T-helper 9 cell (primary cell): ENCODE results near the gene SLC25A34.

Experiments used
- DNase-seq: peaks from one replicate; pipeline ENCODE4 v3.0.0-alpha.2; 2020

Gene SLC25A34

DNA sequence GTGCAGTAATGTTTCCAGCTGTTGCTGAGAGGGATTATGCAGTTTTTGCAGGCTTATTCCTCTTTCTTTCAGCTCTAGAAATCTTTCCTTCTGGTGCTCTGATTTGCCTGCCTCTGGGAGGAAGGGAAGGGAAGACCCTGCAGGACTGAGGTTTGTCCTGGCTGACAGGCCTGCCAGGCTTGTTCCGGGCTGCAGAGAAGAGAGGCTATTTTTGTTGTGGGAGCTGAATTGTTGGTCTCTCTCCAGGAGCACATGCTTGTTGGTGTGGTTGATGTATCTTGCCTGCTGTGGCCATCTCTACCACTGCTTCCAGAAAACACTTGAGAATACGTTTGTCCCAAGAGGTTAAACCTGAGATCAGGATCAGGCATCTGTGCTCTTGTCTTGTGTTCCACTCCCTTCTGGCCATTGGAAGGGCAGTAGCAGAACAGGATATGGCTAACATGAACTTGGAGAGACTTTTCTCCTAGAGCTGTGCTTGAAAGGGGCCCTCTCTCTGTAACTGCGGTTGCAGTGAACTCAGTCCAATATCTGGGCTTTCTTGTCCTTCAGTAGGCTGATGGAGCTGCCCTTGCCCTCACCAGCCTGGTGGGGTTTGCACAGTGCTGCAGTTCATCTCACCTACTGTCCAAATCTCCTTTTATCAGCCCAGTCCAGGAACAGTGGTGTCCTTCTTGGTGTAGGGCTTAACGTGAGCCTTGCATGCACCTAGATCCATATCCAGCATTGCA is 21.5 kb upstream of the SLC25A34 start:
- no peak for DNase-seq

DNA sequence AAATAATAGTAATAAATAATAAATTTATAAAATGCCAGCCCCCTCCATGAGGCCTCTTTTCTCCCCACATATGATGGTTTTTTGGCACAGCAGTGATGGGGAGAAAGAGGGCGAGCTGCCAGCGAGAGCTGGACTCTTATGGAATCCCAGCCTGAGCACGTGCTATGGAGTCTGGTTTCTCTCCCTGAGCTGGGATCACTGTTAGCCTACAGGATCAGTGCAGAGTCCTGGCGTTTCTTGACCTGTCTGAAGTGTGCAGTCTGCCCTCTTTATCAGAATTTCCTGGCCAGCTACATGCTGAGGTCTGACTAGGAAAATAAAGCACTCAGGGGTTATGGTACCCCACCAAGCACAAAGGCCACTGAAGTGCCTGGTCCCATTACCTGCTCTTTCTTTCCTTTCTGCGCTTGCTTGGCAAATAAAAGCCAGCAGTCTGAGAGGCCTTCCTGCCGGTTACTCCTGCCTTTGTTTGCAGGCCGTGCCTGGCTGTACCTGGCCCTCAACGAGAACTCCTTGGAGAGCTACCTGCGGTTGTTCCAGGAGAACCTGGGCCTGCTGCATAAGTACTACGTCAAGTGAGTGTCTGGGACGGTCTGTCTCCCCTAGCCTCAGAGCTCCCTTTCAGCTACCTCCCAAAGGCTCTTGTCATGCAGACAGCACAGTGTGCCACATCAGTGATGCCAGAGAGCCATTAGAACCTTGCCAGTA is 18.5 kb upstream of the SLC25A34 start:
- no peak for DNase-seq

- DNase-seq: no peak
Observed at GRCh38 chr1:15718199-15718601, 17.9 kb upstream of the SLC25A34 start.

DNA sequence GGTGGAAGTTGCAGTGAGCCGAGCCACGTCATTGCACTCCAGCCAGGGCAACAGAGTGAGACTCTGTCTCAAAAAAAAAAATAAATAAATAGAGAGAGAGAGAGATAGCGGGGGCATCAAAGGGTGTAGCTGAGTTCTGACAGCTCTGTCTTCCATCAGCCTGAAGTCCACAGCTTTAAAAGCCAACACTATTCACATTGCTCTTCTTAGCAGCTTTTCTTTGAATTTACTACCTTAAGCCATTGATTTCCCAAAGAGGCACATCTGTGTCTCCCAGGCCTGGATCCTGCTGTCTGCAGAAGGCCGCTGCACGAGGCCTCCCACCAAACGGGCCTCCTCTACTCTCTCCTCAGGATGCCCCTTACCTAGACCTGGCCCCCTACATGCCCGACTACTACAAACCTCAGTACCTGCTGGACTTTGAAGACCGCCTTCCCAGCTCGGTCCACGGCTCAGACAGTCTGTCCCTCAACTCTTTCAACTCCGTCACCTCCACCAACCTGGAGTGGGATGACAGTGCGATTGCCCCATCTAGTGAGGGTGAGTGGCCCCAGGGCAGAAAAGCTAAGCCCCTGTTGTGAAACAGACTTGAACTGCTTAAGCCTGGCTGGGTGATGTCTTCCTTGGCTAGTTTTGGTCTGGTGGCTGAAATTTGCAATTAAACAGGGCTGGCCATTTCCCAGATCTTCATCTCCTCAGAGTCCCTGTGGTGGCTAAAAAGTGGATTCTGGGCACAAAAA is 16.5 kb upstream of the SLC25A34 start:
- DNase-seq: no peak

DNA sequence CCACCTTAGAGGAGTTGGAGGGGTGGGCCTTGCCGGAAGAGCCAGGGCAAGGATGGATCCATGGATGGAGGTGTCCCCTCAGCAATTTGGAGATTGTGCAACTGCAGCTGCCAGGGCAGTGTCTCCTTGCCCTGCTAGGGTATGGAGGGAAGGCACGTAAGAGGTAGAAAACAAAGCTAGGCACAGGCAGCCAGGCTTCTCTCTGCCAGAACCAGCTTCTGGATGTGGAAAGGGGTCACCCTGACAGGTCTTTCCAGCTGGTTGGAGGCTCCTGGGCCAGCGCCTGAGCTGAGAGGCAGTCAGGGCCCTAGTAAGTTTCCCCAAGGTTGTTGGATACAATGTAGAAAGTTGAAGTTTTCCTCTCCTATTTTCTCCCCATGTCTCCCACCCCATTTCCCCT is 15.2 kb upstream of the SLC25A34 start:
- no peak for DNase-seq

DNA sequence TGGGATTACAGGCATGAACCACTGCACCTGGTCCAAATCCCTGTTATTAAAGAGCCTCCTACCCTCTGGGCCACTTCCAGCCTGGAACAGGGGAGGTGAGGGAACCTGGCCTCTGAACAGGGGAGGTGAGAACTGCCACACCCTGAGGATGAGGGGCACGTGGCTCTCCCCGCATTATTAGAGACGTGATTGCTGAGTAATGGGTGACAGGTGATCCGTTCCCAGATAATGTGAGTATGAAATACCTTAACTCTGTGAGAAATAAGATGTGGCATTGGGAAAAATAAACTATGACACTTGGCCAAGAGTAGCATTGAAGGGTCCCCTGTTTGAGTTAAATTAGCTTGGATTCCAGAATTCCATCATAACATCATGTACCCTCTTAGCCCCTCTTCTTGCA is 13.6 kb upstream of the SLC25A34 start:
- no peak for DNase-seq

- no peak for DNase-seq
Observed at GRCh38 chr1:15722836-15723532, 13.1 kb upstream of the SLC25A34 start.

DNA sequence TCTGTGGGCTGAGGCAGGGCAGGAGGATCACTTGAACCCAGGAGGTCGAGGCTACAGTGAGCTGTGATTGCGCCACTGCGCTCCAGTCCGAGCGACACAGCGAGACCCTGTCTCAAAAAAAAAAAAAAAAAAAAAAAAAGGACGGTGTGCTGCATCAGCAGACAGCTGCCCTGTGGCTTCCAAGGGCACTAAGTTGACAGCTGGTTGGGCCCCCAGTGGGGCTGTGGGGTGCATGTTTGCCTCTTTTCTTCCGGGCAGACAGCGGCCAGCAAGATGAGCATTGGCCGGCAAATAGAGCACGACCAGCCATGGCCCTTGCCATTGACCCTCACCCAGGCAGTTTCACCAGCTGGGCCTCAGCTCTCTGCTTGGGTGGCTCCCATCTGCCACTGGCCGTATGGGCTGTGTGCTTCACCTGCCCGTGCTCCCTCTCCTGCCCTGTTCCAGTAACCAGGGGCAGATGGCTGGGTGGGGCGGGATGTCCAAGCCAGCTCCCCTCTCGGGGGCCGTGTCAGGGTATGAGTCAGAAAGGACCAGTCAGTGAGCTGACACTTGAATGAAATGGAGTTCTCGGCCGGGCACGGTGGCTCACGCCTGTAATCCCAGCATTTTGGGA is 12.3 kb upstream of the SLC25A34 start:
- DNase-seq: no peak

DNA sequence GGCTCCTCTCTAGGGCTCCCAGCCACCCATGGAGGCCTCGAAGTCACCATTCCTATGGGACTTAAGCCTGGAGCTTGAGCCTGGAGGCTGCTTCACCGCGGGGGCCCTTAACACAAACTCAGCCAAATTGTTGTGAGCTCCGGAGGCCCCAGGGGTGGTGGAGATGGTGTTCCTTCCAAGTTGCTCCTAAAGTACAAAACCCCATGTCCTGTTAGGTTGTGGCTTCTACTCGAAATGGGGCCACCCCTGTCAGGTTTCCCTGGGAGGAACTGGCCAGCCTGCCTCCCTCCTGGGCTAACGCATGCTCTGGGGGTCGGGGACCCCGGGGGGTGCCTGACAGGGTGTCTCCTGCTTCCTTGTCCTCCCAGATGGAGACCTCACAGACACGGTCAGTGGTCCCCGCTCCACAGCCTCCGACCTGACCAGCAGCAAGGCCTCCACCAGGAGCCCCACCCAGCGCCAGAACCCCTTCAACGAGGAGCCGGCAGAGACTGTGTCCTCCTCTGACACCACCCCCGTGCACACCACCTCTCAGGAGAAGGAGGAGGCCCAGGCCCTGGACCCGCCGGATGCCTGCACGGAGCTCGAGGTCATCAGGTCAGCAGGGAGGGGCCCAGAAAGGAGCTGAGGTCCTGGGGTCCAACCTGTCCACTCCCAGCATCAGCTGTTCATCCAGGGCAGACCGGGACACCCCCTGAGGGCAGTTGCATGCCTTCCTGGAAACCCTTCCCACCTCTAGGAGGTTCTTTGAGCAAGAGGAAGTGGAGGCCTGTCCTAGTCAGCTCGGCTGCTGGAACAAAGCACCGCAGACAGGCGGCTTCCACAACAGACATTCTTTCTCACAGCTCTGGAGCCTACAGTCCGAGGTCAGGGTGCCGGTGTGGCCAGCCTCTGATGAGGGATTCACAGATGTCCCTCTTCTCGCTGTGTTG is 10.8 kb upstream of the SLC25A34 start:
- DNase-seq: no peak

DNA sequence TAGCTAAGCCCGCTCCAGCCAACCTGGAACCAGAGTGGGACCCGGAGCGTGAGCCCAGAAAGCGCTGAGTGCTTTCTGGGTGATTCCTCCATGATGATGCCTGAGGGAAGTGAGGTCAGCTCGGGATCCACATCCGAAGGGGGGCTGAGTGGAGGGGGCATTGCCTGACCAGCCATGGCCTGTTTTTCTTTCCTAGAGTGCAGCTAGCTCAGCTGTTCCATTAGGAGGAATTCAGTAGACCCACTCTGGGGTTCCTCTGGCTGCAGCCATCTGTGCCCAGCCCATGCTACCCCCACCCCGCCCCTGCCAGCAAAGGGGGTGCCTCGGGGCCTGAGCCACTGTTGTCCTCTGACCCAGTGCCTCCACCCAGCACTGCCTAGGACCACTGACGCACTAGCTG is 9.6 kb upstream of the SLC25A34 start:
- no peak for DNase-seq

DNA sequence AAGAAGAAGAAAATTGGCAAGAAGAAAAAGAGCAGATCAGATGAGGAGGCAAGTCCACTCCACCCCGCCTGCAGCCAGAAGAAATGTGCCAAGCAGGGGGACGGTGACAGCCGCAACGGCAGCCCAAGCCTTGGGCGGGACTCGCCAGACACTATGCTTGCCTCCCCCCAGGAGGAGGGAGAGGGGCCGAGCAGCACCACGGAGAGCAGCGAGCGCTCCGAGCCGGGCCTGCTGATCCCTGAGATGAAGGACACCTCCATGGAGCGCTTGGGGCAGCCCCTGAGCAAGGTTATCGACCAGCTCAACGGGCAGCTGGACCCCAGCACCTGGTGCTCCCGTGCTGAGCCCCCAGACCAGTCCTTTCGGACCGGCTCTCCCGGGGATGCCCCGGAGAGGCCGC is 9.0 kb upstream of the SLC25A34 start:
- DNase-seq: no peak

GRCh38 chr1:15727424-15727823 is 8.6 kb upstream of the SLC25A34 start:
- DNase-seq: no peak

DNA sequence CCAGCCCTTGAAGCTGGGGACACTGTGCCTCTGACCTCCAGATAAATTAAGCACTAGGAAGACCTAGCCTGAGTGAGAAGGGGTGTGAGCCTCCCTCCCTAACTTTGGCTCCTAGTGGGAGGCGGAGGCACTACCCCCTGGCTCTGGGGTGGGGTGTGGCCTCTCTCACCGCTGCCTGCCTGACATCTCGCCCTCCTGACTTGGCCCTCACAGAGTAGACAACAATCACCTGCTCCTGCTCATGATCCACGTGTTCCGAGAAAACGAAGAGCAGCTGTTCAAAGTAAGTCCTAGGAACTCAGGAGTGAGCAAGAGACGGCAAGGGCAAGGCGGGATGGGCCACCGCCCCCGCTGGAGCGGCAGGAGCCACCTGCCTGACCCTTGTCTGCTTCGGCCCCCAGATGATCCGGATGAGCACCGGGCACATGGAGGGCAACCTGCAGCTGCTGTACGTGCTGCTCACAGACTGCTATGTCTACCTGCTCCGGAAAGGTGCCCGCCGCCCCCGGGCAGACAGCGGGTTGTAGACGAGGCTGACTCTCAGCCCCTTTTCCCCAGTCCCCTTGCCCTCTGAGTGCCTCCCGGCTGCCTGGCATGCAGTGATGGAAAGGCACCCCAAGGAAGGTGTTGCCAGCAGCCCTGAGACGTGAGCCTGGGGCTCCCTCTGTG is 8.1 kb upstream of the SLC25A34 start:
- no peak for DNase-seq

DNA sequence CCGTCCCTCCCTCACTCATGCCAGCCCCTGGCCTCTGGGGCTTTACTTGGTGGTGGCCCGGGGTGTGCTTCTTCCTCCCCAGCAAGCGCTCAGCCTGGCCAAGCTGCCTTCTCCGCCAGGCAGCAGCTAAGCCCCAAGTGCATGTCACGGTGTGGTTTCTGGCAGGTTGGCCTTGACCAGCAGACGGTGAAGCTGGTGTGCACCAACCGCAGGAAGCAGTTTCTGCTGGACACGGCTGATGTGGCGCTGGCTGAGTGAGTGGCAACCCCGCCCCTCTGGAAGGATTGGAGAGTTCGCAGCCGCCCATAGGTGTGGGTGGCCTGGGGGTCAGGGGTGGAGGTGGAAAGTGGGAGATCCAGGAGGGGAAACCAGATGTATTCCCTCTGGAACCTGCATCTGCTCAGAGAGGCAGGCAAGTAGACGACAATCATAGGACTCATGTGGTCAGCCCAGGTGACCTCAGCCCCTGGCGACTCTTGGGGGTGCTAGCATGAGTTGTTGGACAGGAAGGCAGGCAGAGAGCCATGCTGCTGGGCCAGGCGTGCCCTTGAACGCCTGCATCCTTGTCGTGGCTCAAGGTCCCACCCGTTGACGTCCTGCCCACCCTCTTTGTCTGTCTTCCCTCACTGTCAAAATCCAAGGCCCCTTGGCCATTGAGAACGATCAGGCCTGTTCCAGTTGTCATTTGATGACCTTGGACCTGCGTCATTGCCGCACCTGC is 7.0 kb upstream of the SLC25A34 start:
- DNase-seq: no peak

DNA sequence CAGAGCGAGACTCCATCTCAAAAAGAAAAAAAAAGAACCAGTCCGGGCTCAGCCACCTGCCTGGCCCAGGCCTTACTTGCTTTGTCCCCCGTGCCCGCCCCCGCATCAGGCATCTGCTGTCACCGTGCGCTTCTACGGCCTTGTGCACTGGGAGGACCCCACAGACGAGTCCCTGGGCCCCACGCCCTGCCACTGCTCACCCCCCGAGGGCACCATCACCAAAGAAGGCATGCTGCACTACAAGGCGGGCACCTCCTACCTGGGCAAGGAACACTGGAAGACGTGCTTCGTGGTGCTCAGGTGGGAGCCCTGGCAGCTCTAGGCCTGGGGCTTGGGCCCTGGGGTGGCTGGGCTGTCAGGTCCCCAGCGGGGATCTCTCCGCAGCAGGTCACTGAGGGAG is 5.6 kb upstream of the SLC25A34 start:
- no peak for DNase-seq

GRCh38 chr1:15730936-15731335 is 5.1 kb upstream of the SLC25A34 start:
- no peak for DNase-seq

DNA sequence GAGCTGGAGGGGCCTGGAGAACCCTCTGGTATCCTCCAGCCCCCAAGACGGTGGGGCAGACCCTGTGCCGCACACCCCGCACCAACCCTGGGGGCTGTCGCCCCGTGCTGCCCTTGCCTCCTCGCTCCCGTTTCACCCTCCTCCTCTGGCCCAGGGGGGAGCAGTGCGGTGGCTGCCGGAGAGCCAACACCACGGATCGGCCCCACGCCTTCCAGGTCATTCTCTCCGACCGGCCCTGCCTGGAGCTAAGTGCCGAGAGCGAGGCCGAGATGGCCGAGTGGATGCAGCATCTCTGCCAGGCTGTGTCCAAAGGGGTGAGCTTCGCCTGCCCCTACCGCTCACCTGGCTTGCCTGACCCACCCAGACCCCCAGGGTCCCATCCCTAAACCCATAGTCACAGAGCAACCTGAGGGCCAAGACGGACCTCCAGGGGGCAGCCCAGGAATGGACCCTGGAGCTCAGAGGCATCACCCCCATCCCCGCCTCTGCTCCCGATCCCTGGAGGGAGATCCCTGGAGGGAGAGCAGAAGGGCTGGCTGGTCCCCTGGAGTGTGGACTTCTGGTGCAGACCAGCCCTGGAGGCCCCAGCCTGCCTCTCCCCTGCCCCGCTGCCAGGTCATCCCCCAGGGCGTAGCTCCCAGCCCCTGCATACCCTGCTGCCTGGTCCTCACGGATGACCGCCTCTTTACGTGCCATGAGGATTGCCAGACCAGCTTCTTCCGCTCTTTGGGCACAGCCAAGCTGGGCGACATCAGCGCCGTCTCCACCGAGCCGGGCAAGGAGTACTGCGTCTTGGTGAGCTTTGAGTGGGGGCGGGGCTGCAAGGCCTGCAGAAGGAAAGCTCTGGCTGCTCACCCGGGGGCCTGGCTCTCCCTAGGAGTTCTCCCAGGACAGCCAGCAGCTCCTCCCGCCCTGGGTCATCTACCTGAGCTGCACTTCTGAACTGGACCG is 4.0 kb upstream of the SLC25A34 start:
- DNase-seq: no peak

DNA sequence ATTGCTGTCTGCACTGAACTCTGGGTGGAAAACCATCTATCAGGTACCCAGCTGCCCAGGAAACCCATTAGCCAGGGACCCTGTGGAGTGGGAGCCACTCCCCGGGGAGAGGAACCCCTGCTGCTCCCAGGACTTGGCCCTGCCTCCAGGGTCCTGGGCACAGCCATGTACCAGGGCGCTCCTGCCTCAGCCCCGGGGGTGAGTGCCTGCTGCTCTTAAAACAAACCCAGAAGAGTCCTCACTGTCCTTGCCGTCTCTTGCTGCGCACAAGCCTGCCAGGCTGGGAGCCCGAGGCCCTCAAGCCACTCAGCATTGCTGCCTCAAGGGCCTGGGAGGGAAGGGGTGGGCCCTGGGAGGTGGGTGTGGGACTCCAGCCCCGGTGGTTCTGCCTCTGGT is 3.4 kb upstream of the SLC25A34 start:
- DNase-seq: no peak

DNA sequence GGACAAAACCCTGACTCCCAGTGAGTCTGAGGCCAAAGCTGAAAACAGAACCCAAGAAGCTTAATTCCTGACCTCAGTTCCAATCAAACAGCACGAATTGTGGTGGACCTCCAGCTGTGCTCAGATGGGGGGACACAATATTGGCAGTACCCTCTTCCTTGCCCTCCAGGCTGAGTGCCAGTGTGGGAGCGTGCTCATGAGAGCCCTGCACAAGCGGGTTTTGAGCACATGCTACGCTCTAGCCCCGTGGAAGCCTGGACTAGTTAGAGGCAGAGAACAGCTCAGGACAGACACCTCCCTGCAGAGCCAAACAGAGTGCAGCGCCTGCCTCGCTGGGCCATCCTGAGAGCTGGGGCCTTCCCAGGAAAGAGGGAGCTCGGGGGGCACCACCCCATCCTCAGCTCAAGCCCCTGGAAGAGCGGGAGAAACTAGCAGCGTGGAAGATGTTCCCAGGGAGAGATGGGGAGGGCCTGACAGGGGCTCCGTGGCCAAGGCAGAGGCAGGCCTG is 2.8 kb upstream of the SLC25A34 start:
- no peak for DNase-seq
